Right ventricle myocardium inferior (tissue), 1 donor: ENCODE measurements around the gene NPSR1. TPM values are rescaled to one million over a fixed set of nuclear protein-coding genes. Genes with fewer than 3 reads are reported as not detected.
"Not testable (repeated sequence)": the region's sequence is repeated elsewhere in the genome, so short reads cannot be mapped to it uniquely, and the experiment has no call there.

Experiments
- ATAC-seq: fragments of 200-7000 bp; cut with Tn5 transposase; one replicate; pipeline ENCODE4 v1.9.1; 2020; ENCODE audit warnings: mild to moderate bottlenecking, moderate library complexity
- DNase-seq: peaks from one replicate; pipeline ENCODE4 v3.0.0; 2021; ENCODE audit errors: missing footprints
- intact Hi-C: fragments of 100-400 bp; cut with DNase I; formaldehyde crosslinking; loops from one replicate; pipeline ENCODE4 v1.11.0; 2022
- total RNA-seq: library from RNA; stranded (reverse); fragmentation: NEBNext Ultra II Directional; extraction: Animal tissue kit (Norgen Biotek cat#: 25700); gene quantifications from one replicate; pipeline ENCODE4 v1.2.1, GENCODE V29; 2021
- donor health status: DM: no; HTN: yes; CAD: no; lungs with severe emphysema.

The NPSR1 gene
- total RNA-seq, 1 donor from 2014 or later: not detected

GRCh38 chr7:34814203-34814842 is 156.3 kb downstream of the NPSR1 start:
- DNase-seq, ATAC-seq, intact Hi-C loops: not testable (repeated sequence)

- intact Hi-C loops: loop anchor here (5.0 to 10.0 kb wide), 3 partner anchors 103 to 215 kb away; partner anchors contain the start of gene DPY19L1
- DNase-seq: no peak
- no peak for ATAC-seq
Measured at GRCh38 chr7:34821932-34822558, 164.0 kb downstream of the NPSR1 start.

- no peak for DNase-seq
- intact Hi-C loops: loop anchor here (5.0 to 10.0 kb wide), 3 partner anchors 101 to 214 kb away; partner anchors contain the start of gene DPY19L1
- no peak for ATAC-seq
Measured at GRCh38 chr7:34823650-34824258, 165.7 kb downstream of the NPSR1 start.

- intact Hi-C loops: loop anchor here (10.0 kb wide), 1 partner anchor 100 kb away; no protein-coding TSS in a partner anchor
- ATAC-seq (no peak), DNase-seq (no peak)
Measured at GRCh38 chr7:34825221-34825620, 167.2 kb downstream of the NPSR1 start.

GRCh38 chr7:34830390-34830789 is 172.4 kb downstream of the NPSR1 start:
- intact Hi-C loops: no loop called here
- ATAC-seq (no peak), DNase-seq (no peak)

GRCh38 chr7:34831436-34831835 is 173.4 kb downstream of the NPSR1 start:
- ATAC-seq: no peak
- no peak for DNase-seq
- intact Hi-C loops: no loop called here

GRCh38 chr7:34832020-34832419 is 174.0 kb downstream of the NPSR1 start:
- no peak for ATAC-seq
- DNase-seq: no peak
- intact Hi-C loops: no loop called here

- intact Hi-C loops: no loop called here
- DNase-seq (no peak), ATAC-seq (no peak)
Measured at GRCh38 chr7:34835901-34836600, 178.0 kb downstream of the NPSR1 start.

- DNase-seq (no peak), ATAC-seq (no peak)
- intact Hi-C loops: no loop called here
Measured at GRCh38 chr7:34837316-34837715, 179.3 kb downstream of the NPSR1 start.

- DNase-seq: no peak
Measured at GRCh38 chr7:34837801-34838201, 179.8 kb downstream of the NPSR1 start.

GRCh38 chr7:34838329-34838728 is 180.3 kb downstream of the NPSR1 start:
- no peak for DNase-seq
- intact Hi-C loops: no loop called here
- no peak for ATAC-seq

More at GRCh38 chr7:34837801-34838201, 179.8 kb downstream of the NPSR1 start:
- intact Hi-C loops: no loop called here
- ATAC-seq: no peak

GRCh38 chr7:34839645-34840044 is 181.6 kb downstream of the NPSR1 start:
- ATAC-seq (no peak), DNase-seq (no peak)
- intact Hi-C loops: no loop called here

- intact Hi-C loops: no loop called here
- ATAC-seq (no peak), DNase-seq (no peak)
Measured at GRCh38 chr7:34840176-34840785, 182.3 kb downstream of the NPSR1 start.

GRCh38 chr7:34841326-34841725 is 183.3 kb downstream of the NPSR1 start:
- DNase-seq (no peak), ATAC-seq (no peak)
- intact Hi-C loops: no loop called here

GRCh38 chr7:34842782-34843181 is 184.8 kb downstream of the NPSR1 start:
- intact Hi-C loops: no loop called here
- no peak for ATAC-seq
- peak; percentile 62 for DNase-seq

GRCh38 chr7:34844406-34844805 is 186.4 kb downstream of the NPSR1 start:
- ATAC-seq (no peak), DNase-seq (no peak)
- intact Hi-C loops: no loop called here

GRCh38 chr7:34844936-34845665 is 187.1 kb downstream of the NPSR1 start:
- intact Hi-C loops: no loop called here
- ATAC-seq (no peak), DNase-seq (no peak)

- ATAC-seq (no peak), DNase-seq (no peak)
- intact Hi-C loops: no loop called here
Measured at GRCh38 chr7:34845666-34846361, 187.8 kb downstream of the NPSR1 start.
